Sigmoid colon (tissue), 4 donors: Measurements from ENCODE around the gene BTBD9.

Source experiments
- CTCF ChIP-seq, 4 experiments: fragments of 450-650 bp in 3 of 4; fragments of 200-600 bp in 1 of 4; IDR thresholded peaks; one replicate each; pipeline ENCODE4 v1.5.1; 2016 to 2019; ENCODE audit warnings: antibody characterized with exemption in 4 of 4, mild to moderate bottlenecking in 3 of 4, moderate library complexity in 2 of 4
- POLR2AphosphoS5 ChIP-seq, 4 donors: sonication (generic); formaldehyde crosslinking; IDR thresholded peaks; one replicate each; pipeline ENCODE4 v1.6.1; 2017; ENCODE audit warnings: antibody characterized with exemption in 4 of 4

- TF ChIP-seq CTCF (IDR thresholded peaks at IDR 0.05): no peak
- TF ChIP-seq POLR2AphosphoS5 (IDR thresholded peaks at IDR 0.05): no peak
Measured at GRCh38 chr6:38146734-38147027, 493.0 kb downstream of the BTBD9 start.
